ENCODE measurements around the gene S100A3. TPM values are rescaled to one million over a fixed set of nuclear protein-coding genes. Genes with fewer than 3 reads are reported as not detected.
"Not testable (repeated sequence)": the region's sequence is repeated elsewhere in the genome, so short reads cannot be mapped to it uniquely, and the experiment has no call there.

The S100A3 gene
- total RNA-seq, 1 donor from 2014 or later: not detected

GRCh38 chr1:153520818-153521476, 28.1 kb downstream of the S100A3 start:
- Histone ChIP-seq H3K27me3 (no peaks in the 10 kb centered on the region), H3K9me3 (no peaks in the 10 kb centered on the region), H3K27ac (no peak overlapping the region), H3K4me1 (peaks cover 0 to 8% of the 10 kb centered on the region in 2 donors), H3K4me3 (no peak overlapping the region), H3K36me3 (no peaks in the 10 kb centered on the region)
- DNase-seq (ENCODE audit: low spot score in 2 of 2): peak in 1 of 2 donors; percentile 25
- intact Hi-C loops (cut with DNase I): no loop called here
- no peak for TF ChIP-seq CTCF (IDR thresholded peaks at IDR 0.05)

GRCh38 chr1:153520137-153520691, 28.8 kb downstream of the S100A3 start:
- H3K27me3 ChIP-seq; intact Hi-C loops (cut with DNase I); H3K4me3 ChIP-seq; H3K4me1 ChIP-seq; H3K9me3 ChIP-seq; H3K27ac ChIP-seq; H3K36me3 ChIP-seq: not testable (repeated sequence)
- DNase-seq (ENCODE audit: low spot score in 2 of 2): peak in 1 of 2 donors; percentile 53

- H3K27me3 ChIP-seq: no peaks in the 10 kb centered on the region
- no peaks in the 10 kb centered on the region for H3K4me1 ChIP-seq
- H3K4me3 ChIP-seq: no peak overlapping the region
- H3K9me3 ChIP-seq: no peaks in the 10 kb centered on the region
- no peak for TF ChIP-seq CTCF (IDR thresholded peaks at IDR 0.05)
- H3K36me3 ChIP-seq: no peaks in the 10 kb centered on the region
- no peak for DNase-seq (ENCODE audit: low spot score in 2 of 2)
- no peak overlapping the region for H3K27ac ChIP-seq
- intact Hi-C loops (cut with DNase I): no loop called here
Observed at GRCh38 chr1:153519242-153519641, 29.8 kb downstream of the S100A3 start.

GRCh38 chr1:153515504-153516394, 33.3 kb downstream of the S100A3 start:
- Histone ChIP-seq H3K27ac (no peak overlapping the region), H3K27me3 (no peaks in the 10 kb centered on the region), H3K9me3 (no peaks in the 10 kb centered on the region), H3K4me3 (no peak overlapping the region), H3K4me1 (peaks cover 0 to 4% of the 10 kb centered on the region in 2 donors), H3K36me3 (no peaks in the 10 kb centered on the region)
- intact Hi-C loops (cut with DNase I): no loop called here
- DNase-seq (ENCODE audit: low spot score in 2 of 2): peak in 1 of 2 donors; percentile 60
- TF ChIP-seq CTCF (IDR thresholded peaks at IDR 0.05): no peak

- TF ChIP-seq CTCF (IDR thresholded peaks at IDR 0.05): no peak
- peaks cover 0 to 5% of the 10 kb centered on the region in 2 donors for H3K4me1 ChIP-seq
- H3K36me3 ChIP-seq: no peaks in the 10 kb centered on the region
- intact Hi-C loops (cut with DNase I): no loop called here
- H3K9me3 ChIP-seq: no peaks in the 10 kb centered on the region
- H3K4me3 ChIP-seq: no peak overlapping the region
- peak in 1 of 2 donors; percentile 60 for DNase-seq (ENCODE audit: low spot score in 2 of 2)
- no peaks in the 10 kb centered on the region for H3K27me3 ChIP-seq
- H3K27ac ChIP-seq: no peak overlapping the region
Observed at GRCh38 chr1:153513666-153514065, 35.4 kb downstream of the S100A3 start.

- Histone ChIP-seq H3K4me1 (peaks cover 0 to 6% of the 10 kb centered on the region in 2 donors), H3K9me3 (no peaks in the 10 kb centered on the region), H3K36me3 (no peaks in the 10 kb centered on the region), H3K4me3 (no peak overlapping the region), H3K27ac (no peak overlapping the region), H3K27me3 (no peaks in the 10 kb centered on the region)
- intact Hi-C loops (cut with DNase I): no loop called here
- peak in 1 of 2 donors; percentile 60 for DNase-seq (ENCODE audit: low spot score in 2 of 2)
- peak in 1 of 3 experiments; percentile 16 for TF ChIP-seq CTCF (IDR thresholded peaks at IDR 0.05)
Observed at GRCh38 chr1:153513023-153513422, 36.0 kb downstream of the S100A3 start.

Measured in ascending aorta (tissue), 2 donors.